KOPT-K1 (cell line): Measurements from ENCODE around the gene RND2.
"Not testable (repeated sequence)": the region's sequence is repeated elsewhere in the genome, so short reads cannot be mapped to it uniquely, and the experiment has no call there.

Source experiments
- H3K27ac ChIP-seq: fragments of 200-600 bp; sonication (generic); 2 replicates; pipeline ENCODE4 v1.5.1; 2016; ENCODE audit warnings: antibody characterized with exemption, mild to moderate bottlenecking, low read depth, low read length; ENCODE audit not compliant: poor library complexity, severe bottlenecking
- H3K36me3 ChIP-seq: fragments of 200-600 bp; sonication (generic); 2 replicates; pipeline ENCODE4 v1.5.1; 2017; ENCODE audit warnings: antibody characterized with exemption, mild to moderate bottlenecking, low read length, moderate library complexity; ENCODE audit not compliant: insufficient read depth
- H3K9me3 ChIP-seq: fragments of 200-600 bp; sonication (generic); 2 replicates; pipeline ENCODE4 v1.5.1; 2017; ENCODE audit warnings: antibody characterized with exemption, low read length, mild to moderate bottlenecking; ENCODE audit not compliant: insufficient read depth, poor library complexity, severe bottlenecking

RND2 gene

GRCh38 chr17:43030137-43030767, 5.2 kb downstream of the RND2 start:
- no peaks in the 10 kb centered on the region for H3K9me3 ChIP-seq

GRCh38 chr17:43031666-43032065, 6.6 kb downstream of the RND2 start:
- H3K9me3 ChIP-seq: no peaks in the 10 kb centered on the region
- no peaks in the 10 kb centered on the region for H3K36me3 ChIP-seq
- H3K27ac ChIP-seq: no peak overlapping the region

More at GRCh38 chr17:43030137-43030767, 5.2 kb downstream of the RND2 start:
- Histone ChIP-seq H3K36me3 (no peaks in the 10 kb centered on the region), H3K27ac (no peak overlapping the region)

GRCh38 chr17:43033948-43034881, 9.2 kb downstream of the RND2 start:
- Histone ChIP-seq H3K36me3 (peaks cover 5% of the 10 kb centered on the region; the same call in 1 of the 2 replicates), H3K27ac (no peak overlapping the region)

GRCh38 chr17:43034894-43035293, 9.9 kb downstream of the RND2 start:
- Histone ChIP-seq H3K27ac (no peak overlapping the region), H3K9me3 (no peaks in the 10 kb centered on the region), H3K36me3 (peaks cover 5% of the 10 kb centered on the region; the same call in 1 of the 2 replicates)

More at GRCh38 chr17:43033948-43034881, 9.2 kb downstream of the RND2 start:
- H3K9me3 ChIP-seq: no peaks in the 10 kb centered on the region

GRCh38 chr17:43039646-43040045, 14.6 kb downstream of the RND2 start:
- no peak overlapping the region for H3K27ac ChIP-seq

GRCh38 chr17:43040655-43041054, 15.6 kb downstream of the RND2 start:
- no peaks in the 10 kb centered on the region for H3K9me3 ChIP-seq
- peaks cover 48% of the 10 kb centered on the region for H3K36me3 ChIP-seq
- no peak overlapping the region for H3K27ac ChIP-seq

More at GRCh38 chr17:43039646-43040045, 14.6 kb downstream of the RND2 start:
- Histone ChIP-seq H3K9me3 (no peaks in the 10 kb centered on the region), H3K36me3 (peaks cover 38% of the 10 kb centered on the region)

GRCh38 chr17:43042025-43042628, 17.1 kb downstream of the RND2 start:
- no peak overlapping the region for H3K27ac ChIP-seq
- H3K36me3 ChIP-seq: peaks cover 63% of the 10 kb centered on the region

GRCh38 chr17:43043307-43043706, 18.3 kb downstream of the RND2 start:
- no peak overlapping the region for H3K27ac ChIP-seq
- H3K9me3 ChIP-seq: no peaks in the 10 kb centered on the region
- peaks cover 71% of the 10 kb centered on the region for H3K36me3 ChIP-seq

More at GRCh38 chr17:43042025-43042628, 17.1 kb downstream of the RND2 start:
- no peaks in the 10 kb centered on the region for H3K9me3 ChIP-seq

GRCh38 chr17:43044024-43044423, 19.0 kb downstream of the RND2 start:
- H3K27ac ChIP-seq: no peak overlapping the region
- peaks cover 77% of the 10 kb centered on the region for H3K36me3 ChIP-seq
- no peaks in the 10 kb centered on the region for H3K9me3 ChIP-seq

GRCh38 chr17:43051969-43052368, 26.9 kb downstream of the RND2 start:
- Histone ChIP-seq H3K27ac (no peak overlapping the region), H3K9me3 (no peaks in the 10 kb centered on the region), H3K36me3 (peaks cover 100% of the 10 kb centered on the region)

GRCh38 chr17:43053008-43053407, 28.0 kb downstream of the RND2 start:
- H3K9me3 ChIP-seq, H3K27ac ChIP-seq: not testable (repeated sequence)
- H3K36me3 ChIP-seq: peaks cover 96% of the 10 kb centered on the region

- no peak overlapping the region for H3K27ac ChIP-seq
- H3K36me3 ChIP-seq: peaks cover 95% of the 10 kb centered on the region
- no peaks in the 10 kb centered on the region for H3K9me3 ChIP-seq
These were observed 31.0 kb downstream of the RND2 start for GRCh38 chr17:43056051-43056450.

- no peaks in the 10 kb centered on the region for H3K9me3 ChIP-seq
- H3K27ac ChIP-seq: no peak overlapping the region
- peaks cover 98% of the 10 kb centered on the region for H3K36me3 ChIP-seq
These were observed 38.1 kb downstream of the RND2 start for GRCh38 chr17:43062984-43063638.

- Histone ChIP-seq H3K36me3 (peaks cover 94% of the 10 kb centered on the region), H3K9me3 (no peaks in the 10 kb centered on the region), H3K27ac (no peak overlapping the region)
These were observed 43.7 kb downstream of the RND2 start for GRCh38 chr17:43068570-43069367.
